ENCODE measurements around the gene LTK.

LTK gene

GRCh38 chr15:41550066-41550775 is 36.6 kb upstream of the LTK start:
- no peak for TF ChIP-seq CTCF (IDR thresholded peaks at IDR 0.05; ENCODE audit: extremely low read depth, missing control alignments)
- DNase-seq (ENCODE audit: low spot score): no peak

GRCh38 chr15:41546851-41547786 is 33.5 kb upstream of the LTK start:
- no peak for TF ChIP-seq CTCF (IDR thresholded peaks at IDR 0.05; ENCODE audit: extremely low read depth, missing control alignments)
- DNase-seq (ENCODE audit: low spot score): no peak

- no peak for TF ChIP-seq CTCF (IDR thresholded peaks at IDR 0.05; ENCODE audit: extremely low read depth, missing control alignments)
- DNase-seq (ENCODE audit: low spot score): no peak
These were observed 31.6 kb upstream of the LTK start for GRCh38 chr15:41545218-41545617.

GRCh38 chr15:41544650-41545015 is 31.0 kb upstream of the LTK start:
- DNase-seq (ENCODE audit: low spot score): no peak
- no peak for TF ChIP-seq CTCF (IDR thresholded peaks at IDR 0.05; ENCODE audit: extremely low read depth, missing control alignments)

- DNase-seq (ENCODE audit: low spot score): no peak
- TF ChIP-seq CTCF (IDR thresholded peaks at IDR 0.05; ENCODE audit: extremely low read depth, missing control alignments): no peak
These were observed 29.9 kb upstream of the LTK start for GRCh38 chr15:41543521-41543870.

GRCh38 chr15:41536866-41537265 is 23.2 kb upstream of the LTK start:
- TF ChIP-seq CTCF (IDR thresholded peaks at IDR 0.05; ENCODE audit: extremely low read depth, missing control alignments): no peak
- DNase-seq (ENCODE audit: low spot score): no peak

- DNase-seq (ENCODE audit: low spot score): no peak
- no peak for TF ChIP-seq CTCF (IDR thresholded peaks at IDR 0.05; ENCODE audit: extremely low read depth, missing control alignments)
These were observed 21.9 kb upstream of the LTK start for GRCh38 chr15:41535544-41535943.

Measured in GM20000 (cell line).